ENCODE data around the gene C3orf49.

The C3orf49 gene

DNA sequence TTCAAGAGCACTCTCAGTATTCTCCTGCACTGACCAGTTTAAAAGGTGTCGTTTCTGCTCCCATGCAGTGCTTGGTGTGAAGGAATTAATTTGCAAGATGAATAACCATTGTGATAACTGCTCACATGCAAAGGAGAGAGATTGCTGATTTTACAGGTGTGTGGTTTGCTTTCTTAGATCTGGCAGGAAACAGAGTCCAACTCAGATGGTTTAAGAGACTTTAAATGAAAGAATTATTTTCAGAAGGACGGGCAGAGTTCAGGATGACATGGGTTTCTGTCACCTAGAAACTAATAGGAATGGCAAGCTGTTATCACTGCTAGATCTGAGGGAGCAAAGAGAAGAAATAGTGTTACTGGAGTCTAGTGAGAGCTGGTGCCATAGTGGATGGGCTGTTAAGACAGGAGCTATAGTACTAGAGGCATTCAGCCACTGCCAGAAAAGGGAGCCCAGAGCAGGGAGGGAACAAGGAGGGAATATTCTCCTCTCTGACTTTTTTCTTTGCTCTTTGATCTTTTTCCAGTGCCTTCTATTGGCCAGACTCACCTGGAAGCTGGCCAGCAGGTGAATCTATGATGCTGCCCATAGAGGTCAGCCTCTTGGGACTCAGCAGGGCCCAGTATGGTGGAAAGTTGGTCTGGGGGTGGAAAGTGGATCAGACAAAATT is 59.4 kb downstream of the C3orf49 start:
- DNase-seq (ENCODE audit: low read depth in 2 of 3, low spot score in 1 of 3), result no peak

DNA sequence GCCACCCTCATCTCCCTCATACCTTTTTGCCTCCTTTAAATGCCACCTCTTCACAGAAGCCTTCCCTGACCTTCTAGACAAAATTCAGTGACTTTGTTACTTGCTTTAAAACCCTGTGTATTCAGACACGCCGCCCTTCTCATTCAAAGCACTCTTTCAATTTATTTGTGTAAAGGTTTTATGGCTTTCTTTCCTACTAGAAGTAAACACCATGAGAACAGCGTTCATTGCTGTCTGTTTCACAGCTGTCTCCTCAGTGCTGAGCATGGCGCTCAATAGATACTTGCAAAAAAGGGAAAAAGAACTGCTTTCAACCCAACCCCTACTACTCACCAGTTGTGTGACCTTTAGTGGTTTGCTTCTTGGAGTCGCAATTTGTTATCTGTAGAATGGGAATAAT is 61.6 kb downstream of the C3orf49 start:
- no peak for DNase-seq (ENCODE audit: low read depth in 2 of 3, low spot score in 1 of 3)

DNA sequence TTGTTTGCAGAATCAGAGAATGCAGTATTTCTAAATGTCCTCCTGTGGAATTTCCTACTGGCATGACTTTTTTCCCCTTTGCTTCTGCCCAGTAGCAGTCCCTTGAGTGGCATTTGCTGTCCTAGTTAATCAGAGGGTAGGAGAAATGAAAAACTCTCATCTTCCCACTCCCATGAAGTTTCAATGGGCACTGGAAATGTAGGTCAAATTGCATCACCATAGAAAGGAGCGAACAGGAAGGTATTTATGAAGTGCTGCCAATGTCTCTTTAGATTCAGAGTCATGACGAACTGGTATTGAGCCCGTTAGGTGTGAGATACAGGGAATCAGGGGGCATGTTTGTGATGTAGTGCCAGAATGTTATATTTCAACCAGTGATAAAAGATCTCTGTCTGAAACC is 67.8 kb downstream of the C3orf49 start:
- no peak for DNase-seq (ENCODE audit: low read depth in 2 of 3, low spot score in 1 of 3)

DNA sequence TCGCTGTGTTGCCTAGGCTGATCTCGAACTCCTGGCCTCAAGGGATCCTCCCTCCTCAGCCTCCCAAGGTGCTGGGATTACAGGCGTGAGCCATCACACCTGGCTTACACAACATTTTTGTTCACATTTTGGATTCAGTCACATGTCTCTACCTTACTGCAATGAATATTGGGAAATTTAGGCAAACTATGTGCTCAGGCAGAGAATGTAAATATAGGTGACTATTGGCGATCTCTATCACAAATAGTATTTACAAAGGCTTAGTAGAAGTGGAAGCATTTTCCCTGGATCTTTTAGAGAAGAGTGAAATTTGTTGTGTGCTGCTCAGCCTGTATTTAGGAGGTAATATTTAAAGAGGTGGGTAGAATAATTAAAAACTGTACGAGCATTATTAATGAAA is 72.4 kb downstream of the C3orf49 start:
- DNase-seq (ENCODE audit: low read depth in 2 of 3, low spot score in 1 of 3), result no peak

DNA sequence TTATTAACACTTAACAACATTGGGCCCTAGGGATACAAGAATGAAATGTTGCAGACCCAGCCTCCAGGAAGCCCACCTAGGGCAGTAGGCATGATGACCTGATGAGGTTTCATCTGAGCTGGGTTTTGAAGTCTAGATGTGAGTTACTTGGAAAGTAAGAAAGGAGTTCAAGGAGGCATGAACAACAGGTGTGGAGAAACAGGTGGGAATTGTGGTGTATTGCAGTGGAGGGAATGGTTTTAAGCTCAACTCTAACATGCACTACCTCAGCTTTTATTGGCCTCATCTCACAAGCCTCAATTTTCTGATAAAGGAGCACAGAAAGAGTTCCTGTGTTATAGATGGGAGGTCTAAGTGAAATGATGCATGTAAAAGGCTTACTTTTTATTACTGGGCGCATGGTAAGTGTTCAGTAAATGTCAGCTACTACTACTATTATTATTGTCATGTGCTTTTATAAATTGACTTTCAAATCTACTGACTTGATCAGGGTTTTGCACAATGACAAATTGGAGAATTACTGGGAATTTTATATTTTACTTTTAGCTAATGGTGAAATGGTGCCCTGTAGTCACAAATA is 73.8 kb downstream of the C3orf49 start:
- DNase-seq (ENCODE audit: low read depth in 2 of 3, low spot score in 1 of 3), result no peak

DNA sequence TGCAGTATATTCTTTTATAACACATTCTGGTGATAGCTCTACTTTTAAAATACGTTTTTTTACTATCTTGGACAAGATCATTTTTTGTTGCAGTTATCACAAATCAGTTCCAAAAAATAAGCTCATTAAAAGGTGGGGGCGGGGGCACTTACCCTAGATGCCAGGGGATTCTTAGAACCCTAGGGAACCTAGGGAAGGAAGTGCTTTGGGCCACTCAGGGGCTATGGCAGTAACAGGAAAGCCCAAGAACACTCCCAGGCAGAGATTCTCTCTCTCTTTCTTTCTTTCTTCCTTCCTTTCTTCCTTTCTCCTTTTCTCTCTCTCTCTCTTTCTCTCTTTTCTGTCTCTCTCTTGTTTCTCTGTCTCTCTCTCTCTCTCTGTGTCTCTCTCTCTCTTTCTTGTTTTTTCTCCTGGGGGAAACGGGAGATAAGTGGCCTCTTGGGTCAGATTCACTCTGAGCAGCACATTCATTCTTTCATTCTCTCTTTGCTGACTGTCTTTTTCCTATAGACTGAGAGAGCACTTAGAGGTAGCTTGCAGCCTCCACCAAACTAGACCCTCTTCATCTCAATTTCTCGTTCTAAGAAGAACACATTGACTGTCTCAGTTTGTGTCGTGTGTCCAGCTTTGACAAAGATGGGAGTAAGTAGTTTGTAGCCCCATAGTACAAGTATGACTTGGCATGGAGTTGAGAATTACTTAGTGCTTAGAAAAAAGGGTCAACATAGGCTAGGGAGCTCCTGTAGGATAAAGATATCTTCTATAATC is 76.5 kb downstream of the C3orf49 start:
- DNase-seq (ENCODE audit: low read depth in 2 of 3, low spot score in 1 of 3), result no peak

DNA sequence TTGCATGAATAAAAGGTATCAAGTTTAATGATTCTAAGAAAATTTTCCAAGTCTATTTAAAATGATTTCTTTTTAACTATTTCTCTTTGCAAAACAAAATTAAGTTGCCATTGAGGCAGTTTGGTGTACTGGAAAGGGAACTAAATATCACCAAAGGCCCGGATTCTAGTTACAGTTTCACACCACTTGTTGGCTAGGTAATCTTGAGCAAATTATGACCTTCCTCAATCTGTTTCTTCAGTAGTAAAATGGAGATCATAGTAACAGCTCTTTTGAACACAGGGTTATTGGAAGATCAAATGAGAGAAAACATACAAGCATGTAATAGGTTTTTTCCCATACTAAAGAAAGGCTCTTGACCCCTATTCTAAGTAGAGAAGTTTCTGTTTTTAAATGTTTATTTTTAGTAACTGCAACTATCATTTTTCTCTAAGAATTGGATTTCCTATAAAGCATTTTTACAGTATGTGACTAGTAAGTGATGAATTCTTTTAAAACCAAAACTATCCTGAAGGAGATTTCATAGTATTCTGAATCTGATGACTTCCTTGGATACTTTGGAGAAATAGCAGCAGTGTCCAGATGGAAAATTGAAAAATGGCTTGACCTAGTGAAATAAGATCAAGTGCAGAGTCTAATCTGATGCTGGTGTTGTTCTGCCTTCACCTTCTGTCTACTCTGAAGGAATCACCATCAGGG is 77.4 kb downstream of the C3orf49 start:
- DNase-seq (ENCODE audit: low read depth in 2 of 3, low spot score in 1 of 3), result no peak
